Measurements from ENCODE around the gene TRIOBP. TPM values are rescaled to one million over a fixed set of nuclear protein-coding genes. Genes with fewer than 3 reads are reported as not detected.

TRIOBP gene
- total and polyA plus RNA-seq, 2 of the 13 experiments (the other 11 are each of a cell fraction or from before 2014, with no cell fraction given): 6.1 to 15.4 TPM

DNA sequence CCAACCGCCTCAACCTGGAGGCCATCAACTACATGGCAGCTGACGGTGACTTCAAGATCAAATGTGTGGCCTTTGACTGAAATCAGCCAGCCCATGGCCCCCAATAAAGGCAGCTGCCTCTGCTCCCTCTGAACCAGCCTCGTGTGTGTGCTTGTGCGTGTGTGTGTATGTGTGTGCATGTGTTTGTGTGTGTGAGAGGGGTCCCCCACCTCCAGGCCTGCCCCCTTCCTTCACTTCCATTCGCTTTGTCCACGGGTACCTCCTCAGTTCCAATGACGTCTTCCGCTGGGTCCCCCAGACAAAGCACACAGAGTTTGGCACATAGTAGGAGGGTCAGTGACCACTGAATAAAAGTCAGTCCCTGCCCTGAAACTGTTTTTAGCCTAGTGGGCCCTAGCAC, 17.2 kb upstream of the TRIOBP start (continued):
- TF ChIP-seq CBX5 (CRISPR knock-in tag; IDR thresholded peaks at IDR 0.05; ENCODE audit: borderline replicate concordance): no peak
- no peak for TF ChIP-seq SUZ12 (IDR thresholded peaks at IDR 0.05; ENCODE audit: low read depth, low read length)
- TF ChIP-seq PRPF4 (IDR thresholded peaks at IDR 0.05; ENCODE audit: low read depth, low read length, poor library complexity, severe bottlenecking): no peak
- no peak for TF ChIP-seq ZNF441 (CRISPR knock-in tag; IDR thresholded peaks at IDR 0.05; ENCODE audit: borderline replicate concordance)
- TF ChIP-seq ZSCAN21 (CRISPR knock-in tag; IDR thresholded peaks at IDR 0.05; ENCODE audit: borderline replicate concordance): no peak
- TF ChIP-seq, protein P1, sequence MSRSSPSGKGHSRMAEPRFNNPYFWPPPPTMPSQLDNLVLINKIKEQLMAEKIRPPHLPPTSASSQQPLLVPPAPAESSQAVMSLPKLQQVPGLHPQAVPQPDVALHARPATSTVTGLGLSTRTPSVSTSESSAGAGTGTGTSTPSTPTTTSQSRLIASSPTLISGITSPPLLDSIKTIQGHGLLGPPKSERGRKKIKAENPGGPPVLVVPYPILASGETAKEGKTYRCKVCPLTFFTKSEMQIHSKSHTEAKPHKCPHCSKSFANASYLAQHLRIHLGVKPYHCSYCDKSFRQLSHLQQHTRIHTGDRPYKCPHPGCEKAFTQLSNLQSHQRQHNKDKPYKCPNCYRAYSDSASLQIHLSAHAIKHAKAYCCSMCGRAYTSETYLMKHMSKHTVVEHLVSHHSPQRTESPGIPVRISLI (CRISPR knock-in tag; IDR thresholded peaks at IDR 0.05; ENCODE audit: borderline replicate concordance): no peak
- no peak for TF ChIP-seq ZFAT (CRISPR knock-in tag; conservative IDR thresholded peaks at IDR 0.05)
- TF ChIP-seq XBP1 (CRISPR knock-in tag; IDR thresholded peaks at IDR 0.05): no peak
- TF ChIP-seq ZNF800 (CRISPR knock-in tag; IDR thresholded peaks at IDR 0.05): no peak
- no peak for TF ChIP-seq PAF1 (CRISPR knock-in tag; IDR thresholded peaks at IDR 0.05)
